CD4-positive, alpha-beta T cell treated with Interleukin-2 at 100 ng/mL for 4 hours (primary cell): ENCODE measurements around the gene LRRC1.
"Not testable (repeated sequence)": the region's sequence is repeated elsewhere in the genome, so short reads cannot be mapped to it uniquely, and the experiment has no call there.

Experiments
- DNase-seq: peaks from one replicate; pipeline ENCODE4 v3.0.0-alpha.2; 2020; ENCODE audit warnings: low spot score

The LRRC1 gene

DNA sequence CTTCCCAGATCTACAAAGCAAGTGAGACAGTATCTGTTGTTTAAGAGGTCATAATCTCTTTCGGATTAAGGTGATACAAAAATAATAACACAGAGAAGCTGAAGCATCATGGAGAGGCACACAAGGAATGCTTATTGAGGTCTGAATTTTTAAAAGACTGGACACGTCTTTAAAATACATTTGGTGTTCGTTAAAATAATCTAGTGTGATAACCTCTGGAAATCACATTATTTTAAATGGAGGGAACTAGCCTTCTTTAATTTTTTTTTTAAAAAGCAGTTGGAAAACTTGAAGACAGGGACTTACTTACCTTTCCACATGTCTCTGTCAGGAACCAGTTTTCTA lies 1.9 kb upstream of the LRRC1 start:
- DNase-seq, result no peak

DNA sequence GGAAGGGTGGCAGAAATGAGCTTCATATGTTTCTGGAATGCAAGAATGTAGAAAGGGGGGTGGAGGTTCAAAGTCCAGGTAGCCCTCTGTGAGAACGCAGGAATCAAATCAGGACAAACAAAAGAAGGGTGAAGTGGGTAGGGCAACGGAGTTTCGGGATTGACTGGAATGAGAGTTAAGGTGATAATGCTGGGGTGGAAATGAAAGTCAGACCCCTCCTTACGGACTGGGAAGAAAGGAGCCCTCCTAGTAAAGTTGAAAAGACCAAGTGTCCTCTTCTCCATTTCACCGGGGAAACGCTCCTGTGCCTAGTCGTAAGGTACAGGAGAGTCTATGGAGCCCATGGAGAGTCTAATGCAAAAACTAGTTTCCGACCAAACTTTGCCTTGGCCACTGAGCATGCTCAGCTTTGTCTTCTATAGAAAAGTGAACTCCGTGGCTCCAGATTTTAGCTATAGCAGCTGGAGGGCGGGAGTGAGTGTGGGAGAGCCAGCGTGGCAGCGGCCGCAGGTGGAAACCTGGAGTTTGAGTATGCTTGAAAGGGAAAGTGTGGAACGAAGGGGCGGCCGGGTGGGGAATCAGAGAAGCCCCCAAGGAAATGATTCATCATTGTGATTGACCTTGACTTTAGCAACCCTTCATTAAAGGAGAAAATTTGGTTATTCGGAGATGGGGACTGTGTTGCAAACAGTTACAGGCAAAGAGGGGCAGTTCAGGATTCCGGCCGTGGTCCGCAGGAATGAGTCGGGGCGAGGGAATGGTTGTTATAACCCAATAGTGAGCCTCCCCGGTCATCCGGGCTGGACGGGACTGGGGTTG lies 1.3 kb upstream of the LRRC1 start:
- DNase-seq, result peak; percentile 38

DNA sequence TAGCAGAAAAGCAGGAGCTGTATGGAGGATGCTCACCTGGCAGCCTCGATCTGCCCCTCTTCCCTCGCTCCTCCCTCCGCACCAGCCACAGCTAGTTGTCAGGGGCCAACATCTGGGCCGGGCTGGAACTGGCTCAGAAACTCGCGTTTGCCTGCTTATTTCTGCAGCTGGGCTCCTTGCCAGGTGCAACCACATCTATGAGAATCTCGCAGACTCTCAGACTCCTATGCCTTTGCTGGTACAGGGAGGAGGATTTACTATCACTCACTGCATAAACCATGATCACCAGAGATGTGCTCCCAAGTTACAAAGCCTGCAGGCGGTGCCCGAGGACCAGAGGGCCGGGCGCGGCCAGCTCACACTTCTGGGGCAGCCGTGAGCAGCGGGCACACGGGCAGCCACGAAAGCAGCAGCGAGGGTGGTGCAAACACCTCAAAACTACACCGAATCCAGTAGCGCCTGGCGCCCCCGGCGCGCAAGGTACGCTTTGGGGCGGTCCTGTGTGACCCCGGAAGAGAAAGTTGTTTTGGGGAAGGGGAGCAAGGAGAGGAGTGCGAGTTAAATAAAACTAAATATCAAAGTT lies 577 bp upstream of the LRRC1 start:
- DNase-seq, result peak; percentile 58

DNA sequence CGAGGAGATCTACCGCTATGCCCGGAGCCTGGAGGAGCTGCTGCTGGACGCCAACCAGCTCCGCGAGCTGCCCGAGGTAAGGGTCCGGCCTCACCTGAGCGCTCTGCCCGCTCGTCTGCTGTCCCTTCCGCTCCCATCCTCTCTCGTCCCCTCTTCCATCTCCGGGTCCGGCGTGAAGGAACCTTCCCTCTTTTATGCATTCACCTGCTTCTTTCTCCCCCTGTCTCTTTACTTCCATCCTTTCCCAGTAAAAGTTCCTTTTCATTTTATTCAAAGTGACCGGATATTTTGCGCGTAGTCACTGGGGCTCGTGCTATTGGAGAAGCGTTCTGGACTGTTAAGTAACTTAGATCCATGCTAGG lies 516 bp downstream of the LRRC1 start:
- no peak for DNase-seq

DNA sequence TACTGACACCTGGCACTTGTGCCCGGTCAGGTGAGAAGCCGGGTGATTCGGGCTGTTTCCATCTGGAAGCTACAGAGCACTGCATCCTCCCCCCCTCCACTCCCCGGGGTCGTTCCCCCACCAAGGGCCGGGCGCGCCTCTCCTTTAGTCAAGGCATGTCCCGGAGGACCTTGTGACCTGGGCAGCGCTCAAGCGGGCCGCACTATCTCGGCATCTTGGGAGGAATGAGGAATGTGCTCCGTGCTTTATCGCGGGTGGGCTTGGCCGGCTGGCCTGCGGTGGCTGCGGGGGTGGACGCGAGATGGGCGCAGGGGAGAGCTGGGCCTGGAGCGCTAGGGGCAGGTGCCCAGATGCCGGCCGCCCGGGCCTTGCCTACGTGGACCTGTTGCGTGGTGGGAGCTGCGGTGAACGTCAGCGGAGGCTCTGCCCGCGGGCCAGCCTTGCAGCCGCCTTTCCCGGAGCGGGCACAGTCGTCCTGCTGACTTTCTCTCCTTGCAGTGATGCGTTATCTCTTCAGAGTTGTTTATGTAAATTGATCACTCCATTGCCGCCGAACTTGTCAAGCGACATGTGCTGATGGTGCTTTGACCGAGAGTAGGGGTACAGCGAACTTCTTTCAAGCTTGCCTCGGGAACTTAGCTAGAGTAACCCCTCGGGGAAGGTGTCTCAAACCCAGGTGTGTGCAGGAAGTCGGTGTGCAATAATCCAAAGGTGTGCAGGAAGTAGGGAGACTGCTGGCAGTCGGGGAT lies 1.1 kb downstream of the LRRC1 start:
- no peak for DNase-seq

DNA sequence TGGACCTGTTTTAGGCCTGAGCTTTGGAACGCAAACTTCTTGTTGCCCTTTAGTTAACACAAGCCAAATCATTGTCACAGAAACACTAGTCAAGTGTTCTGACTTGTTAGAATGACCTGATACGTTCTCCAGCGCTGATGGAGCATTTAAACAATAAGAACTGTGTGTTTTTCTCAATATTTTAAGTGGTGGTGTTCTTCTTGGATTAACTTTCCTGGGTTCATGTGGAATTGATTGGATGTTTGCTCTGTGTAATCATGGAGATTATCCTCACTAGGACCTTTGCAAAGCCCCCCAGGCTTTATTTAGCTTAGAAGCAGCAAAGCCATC lies 1.6 kb downstream of the LRRC1 start:
- DNase-seq, result no peak

DNA sequence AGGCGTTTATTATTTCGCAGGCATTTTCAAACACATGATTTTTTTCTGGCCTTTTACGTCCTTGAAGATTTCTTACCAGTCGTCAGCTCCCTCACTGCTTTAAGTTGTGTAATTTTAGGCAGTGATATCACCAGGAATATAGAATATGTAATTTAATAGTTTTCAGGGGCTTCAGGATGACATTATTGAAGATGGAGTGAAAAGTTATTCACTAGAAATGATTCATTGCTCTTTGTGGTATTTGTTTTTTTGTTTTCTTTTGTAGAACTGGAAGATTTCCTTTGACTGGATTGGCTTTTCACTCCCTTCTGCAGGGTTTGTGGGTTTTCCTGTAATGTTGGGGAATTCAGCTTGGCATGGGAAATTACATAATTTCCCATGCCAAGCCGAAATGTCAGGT lies 2.0 kb downstream of the LRRC1 start:
- DNase-seq, result no peak

DNA sequence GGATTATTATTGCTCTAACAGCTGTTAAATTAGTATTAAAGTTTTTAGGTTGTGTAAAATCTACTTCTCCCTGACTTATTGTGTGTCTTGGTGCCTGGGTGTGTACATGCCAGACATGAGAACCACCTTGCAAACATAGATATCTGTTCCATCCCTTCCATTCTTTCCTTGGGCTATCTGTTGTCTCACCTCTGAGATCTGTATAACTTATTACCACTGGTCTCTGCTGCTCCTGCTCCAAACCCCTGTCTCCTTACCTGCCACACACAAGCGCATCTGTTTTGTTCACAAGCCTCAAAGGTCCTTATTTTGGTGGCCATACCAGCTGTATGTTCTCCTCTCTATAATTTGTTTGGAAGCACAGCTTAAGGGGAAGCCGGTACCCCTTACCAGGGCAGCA lies 2.5 kb downstream of the LRRC1 start:
- DNase-seq, result no peak

DNA sequence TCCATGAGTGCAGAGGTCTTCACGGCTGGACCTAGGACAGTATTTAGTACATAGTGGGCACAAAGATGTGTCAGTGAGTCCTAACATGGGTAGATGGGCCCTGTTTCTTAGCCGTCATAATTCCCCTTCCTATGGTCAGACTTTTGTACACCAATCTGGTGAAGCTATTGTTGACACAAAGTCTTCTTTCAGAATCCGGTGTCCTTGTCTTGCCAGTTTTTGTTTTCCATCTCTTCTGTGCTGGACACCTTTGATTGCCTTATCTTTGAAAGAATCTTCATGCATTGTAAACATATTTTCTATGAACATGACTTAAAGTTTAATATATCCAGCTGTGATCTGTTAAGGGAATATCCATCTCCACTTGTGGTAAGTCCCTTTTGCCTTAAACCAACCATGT lies 4.5 kb downstream of the LRRC1 start:
- no peak for DNase-seq

DNA sequence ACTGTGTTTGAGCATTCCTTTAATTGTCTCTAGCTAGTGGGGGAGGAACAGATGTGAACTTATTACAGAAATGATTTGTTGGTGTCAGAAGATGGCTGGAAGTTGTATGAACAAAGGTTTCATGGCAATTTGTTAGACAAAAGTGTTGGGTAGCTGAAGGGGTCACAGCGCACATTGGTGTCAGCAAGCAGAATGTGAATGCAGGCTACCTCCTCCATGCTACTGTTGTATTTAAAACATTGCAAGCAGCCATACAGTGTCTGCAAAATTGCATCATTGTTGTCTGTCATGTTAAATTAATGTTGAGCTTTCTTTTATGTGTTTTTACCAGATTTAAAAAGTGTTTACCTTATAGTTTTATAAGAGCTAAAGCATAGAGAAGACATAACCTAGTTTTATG lies 6.2 kb downstream of the LRRC1 start:
- DNase-seq, result no peak

DNA sequence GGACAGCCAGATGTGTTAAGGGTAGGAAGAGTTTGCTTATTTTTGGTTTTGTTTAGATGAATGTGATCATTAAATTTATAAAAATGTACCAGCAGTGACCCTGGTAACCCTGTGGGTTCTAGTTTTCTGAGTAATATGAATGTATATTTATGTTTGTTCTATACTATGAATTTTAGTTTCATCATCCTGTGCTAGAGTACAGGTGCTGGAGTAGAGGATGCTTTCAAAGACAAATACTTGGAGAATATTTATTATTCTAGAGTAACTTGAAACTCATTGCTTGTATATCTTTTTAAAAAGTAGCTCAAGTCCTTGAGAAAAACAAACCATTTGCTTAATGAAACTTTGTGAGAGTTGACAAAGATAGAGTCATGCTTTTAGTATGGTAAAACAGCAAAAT lies 7.8 kb downstream of the LRRC1 start:
- no peak for DNase-seq

DNA sequence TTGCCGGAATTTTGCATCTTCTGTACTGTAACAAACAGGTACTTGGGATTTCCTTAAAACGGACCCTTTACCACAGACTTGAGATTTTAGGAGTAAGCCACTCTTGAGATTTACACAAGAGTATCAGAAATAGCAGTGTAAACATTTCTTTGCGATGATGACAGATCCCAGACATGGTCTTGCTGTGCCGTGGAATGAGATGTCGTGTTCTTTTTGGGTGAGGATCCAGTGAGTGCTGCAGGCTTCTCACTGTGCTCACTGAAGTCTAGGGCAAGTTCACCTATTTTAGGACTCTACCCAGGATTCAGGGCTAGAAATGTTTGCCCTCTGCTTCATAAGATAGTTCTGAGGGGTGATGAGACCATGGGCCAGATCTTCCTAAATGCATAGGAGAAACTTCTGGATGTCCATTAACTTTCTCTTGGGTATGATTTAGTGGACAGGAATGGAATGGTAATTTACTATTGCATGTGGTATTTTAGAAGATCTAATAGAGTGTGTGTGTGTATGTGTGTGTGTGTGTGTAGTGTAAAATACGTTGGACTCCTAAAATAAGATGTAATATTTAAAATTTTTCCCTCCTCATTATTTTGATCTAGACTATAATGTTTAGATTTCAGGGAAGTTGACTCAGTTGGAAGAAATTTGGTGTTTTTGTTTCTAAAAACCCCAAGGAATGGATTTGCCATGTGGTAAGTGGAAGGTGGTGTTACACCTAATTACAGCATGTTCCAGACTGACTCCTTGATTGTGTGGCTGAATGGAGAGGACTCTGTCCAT lies 8.5 kb downstream of the LRRC1 start:
- DNase-seq, result no peak

DNA sequence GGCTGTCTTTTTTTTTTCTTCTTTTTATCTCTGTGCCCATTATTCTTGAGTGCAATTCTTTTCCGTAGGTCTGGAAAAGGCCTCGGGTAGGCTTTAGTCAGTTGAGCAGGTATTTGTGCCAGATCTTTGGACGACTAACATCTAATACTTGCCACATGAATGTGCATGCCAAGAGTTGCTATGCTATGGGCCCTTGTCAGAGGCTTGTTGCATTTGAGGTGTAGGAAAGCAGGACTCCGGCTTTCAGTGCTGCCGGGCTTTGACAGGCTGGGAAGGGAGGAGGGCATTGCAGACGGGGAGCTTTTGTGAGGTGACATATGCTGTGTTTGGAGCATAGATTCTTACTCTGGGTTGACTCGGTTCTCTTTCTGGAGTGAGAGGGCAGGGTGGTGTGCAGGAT lies 10.2 kb downstream of the LRRC1 start:
- DNase-seq, result no peak

DNA sequence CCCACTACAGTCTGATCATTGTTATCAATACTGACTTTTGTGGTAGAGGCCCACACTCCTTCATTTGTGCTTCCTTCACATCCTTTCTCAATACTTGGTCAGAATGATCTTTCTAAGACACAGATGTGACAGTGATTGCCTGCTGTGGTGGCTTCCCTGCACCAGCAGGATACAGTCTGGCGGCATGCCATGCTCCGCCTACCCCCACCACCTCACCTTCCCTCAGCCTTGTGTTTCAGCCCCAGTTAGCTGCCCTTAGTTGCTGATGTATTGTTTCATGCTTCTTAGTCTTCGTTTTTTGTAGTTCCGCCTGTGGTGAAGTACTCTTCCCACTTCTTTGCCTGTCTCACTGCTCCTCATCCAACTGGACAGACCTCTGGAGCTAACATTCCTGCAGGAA lies 10.9 kb downstream of the LRRC1 start:
- DNase-seq, result no peak

DNA sequence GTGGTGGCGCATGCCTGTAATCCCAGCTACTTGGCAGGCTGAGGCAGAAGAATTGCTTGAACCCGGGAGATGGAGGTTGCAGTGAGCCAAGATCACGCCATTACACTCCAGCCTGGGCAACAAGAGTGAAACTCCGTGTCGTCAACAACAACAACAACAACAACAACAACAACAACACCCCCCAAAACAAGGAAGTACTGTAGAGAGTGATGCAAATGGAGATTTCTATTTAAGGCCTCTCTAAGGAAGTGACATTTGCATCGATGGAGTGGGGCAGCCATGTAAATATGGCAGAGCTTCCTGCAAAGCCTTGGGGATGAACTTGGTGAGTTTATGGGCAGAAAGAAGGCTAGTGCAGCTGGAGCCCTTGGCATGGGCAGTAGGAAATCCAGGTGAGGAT lies 12.8 kb downstream of the LRRC1 start:
- not testable (repeated sequence) for DNase-seq

DNA sequence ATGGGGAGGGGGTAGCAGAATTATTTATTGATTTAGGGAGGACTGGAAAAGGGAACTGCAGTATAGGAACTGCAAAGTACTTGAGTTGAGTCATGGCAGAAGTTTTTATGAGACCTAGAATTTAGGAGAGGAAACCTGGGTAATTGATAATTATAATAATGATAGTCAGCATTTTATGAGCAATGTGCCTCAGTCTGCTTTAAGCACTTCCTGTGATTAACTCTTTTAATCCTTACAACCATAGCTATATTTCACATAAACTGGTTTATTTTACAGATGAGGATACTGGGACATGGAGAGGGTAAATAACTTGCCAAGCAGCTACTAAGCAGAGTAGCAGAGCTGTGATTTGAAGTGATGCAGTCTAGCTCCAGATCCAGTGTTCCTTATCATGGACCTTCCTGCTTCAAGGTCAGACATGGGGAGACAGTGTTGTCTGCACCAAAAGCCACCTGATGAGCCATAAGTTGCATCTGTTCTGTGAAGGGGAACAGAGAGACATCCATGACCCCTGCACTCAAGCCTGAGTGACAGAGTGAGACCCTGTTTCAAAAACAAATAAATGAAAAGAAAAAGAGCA lies 13.6 kb downstream of the LRRC1 start:
- DNase-seq, result no peak

DNA sequence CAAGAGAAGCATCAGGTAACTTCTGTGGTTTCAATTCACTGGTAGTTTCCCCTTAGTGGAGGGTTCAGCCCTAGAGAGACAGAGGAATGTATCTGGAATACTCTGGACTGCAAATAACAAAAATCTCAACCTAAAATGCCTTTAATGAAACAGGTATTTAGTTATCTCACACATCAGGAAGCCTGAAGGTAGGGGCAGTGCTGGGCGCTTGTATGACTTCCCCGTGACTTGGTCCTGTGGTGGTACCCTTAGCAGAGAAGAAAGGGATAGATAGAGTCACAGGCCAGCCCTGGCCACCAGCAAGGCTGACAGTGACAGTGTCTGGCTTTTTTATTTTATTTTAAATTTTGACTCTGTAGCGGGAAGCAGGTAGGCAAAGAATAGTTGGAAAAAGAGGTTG lies 14.9 kb downstream of the LRRC1 start:
- no peak for DNase-seq

DNA sequence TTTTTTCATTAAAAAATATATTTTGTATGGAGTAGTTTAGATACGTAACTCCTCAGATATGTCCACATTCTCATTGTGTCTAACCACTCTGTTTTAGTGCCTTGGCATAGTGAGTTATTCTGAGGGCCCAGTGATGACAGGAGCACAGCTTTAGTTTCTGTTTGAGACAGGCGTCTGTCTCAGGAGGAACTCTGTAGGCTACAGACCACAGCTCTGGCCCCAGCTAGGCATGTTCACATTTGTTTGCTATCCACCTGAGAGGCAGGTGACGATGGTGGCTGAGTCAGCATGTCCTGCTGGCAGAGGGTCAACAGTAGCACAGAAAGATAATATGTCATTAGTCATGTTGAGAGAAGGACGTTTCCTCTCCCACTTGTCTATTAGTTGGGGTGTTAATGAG lies 16.3 kb downstream of the LRRC1 start:
- DNase-seq, result no peak

DNA sequence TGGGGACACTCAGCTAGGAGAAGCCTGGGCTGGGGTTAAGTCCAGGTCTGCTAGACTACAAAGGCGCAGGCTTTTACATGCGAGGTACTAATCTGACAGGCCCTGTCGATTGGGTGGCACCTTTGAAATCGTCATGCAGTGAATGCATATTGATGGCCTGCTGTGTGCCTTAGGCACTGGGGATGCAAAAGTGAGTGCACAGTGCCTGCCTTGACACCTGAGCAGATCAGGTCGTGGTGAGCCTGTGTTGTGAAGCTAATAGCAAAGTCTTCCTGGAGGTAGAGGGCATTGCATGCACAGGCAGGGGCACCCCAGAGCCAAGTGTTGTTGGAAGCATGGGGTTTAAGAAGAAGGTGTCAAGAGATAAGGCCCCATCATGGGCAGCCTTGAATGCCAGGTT lies 16.9 kb downstream of the LRRC1 start:
- no peak for DNase-seq

DNA sequence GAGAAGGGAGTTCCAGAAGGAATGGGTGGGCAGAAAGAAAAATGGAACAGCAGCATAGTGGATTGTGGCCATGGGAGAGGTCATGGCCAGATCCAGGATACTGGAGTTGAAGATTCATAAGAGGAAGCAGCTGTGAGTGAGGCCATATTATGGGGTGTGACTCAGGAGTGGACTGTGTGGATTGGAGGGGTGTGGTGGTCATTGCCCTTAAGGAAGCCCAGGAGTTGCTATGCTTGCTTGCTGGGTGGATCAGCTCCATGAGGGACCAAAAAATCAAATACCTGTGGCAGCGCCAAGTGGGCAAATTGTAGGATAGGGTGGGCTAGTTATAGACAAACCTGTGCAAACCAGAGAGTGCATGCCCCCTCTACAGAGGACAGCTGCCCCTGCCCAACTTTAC lies 18.3 kb downstream of the LRRC1 start:
- DNase-seq, result no peak

DNA sequence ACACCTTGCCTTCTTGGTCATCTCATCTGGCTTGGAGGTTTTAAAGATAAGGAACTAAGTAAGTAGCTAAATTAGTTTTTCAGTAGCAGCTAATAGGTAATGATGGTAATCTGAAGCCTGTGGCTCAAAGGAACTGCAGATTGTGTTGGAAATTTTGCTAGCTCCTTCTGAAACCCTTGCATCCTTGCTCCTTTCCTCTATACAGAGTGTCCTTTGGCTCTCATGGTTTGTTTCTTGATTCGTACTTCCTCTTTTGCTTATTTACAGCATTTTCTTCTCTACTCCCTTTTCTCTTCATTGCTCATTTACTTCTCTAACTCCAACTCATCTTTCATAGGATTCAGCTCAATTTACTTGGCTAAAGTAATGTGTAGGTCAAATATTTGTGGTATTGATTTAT lies 19.0 kb downstream of the LRRC1 start:
- DNase-seq, result no peak

DNA sequence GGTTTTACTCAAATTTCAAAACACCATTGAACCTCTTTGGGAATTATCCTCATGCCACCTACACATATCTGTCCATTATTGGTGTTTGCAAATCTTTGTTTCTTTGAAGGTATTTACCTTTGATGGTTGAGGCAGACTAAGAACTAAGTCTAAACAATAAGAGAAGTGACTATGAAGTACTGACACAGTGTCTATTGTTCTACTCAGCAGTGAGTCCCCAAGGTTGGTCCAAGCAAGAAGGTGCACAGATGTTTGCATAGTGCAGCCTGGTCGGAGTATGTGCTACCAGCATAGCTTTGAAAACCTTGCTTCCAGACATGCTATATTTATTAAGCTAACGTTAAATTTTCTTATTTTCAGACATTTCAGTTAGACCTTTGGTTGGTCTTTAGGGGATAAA lies 19.5 kb downstream of the LRRC1 start:
- DNase-seq, result no peak
